ENCODE measurements around the gene ACSM2A.
"Not testable (repeated sequence)": the region's sequence is repeated elsewhere in the genome, so short reads cannot be mapped to it uniquely, and the experiment has no call there.

The ACSM2A gene

DNA sequence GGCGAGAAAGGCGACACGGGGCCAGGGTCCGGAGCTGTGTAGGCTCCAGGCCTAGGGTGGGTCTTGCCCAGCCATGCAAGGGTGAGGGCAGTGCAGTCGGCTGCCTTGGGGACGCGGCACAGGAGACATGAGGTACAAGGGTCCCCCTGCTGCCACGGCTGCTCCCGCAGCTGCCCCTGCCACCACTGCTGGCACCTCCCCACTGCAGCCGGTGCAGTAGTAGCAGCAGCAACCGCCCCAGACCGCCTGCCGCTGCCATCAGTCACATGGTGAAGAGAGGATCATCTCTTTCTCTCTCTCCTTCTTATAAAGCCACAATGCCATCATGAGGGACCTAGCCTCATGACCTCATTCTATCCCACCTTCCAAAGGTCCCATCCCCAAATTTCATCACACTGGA is 80.5 kb downstream of the ACSM2A start:
- in situ Hi-C loops (cut with MboI; ENCODE audit: low pct_unique_long_range_greater_than_20kb, low sequenced_read_pairs); DNase-seq: not testable (repeated sequence)

DNA sequence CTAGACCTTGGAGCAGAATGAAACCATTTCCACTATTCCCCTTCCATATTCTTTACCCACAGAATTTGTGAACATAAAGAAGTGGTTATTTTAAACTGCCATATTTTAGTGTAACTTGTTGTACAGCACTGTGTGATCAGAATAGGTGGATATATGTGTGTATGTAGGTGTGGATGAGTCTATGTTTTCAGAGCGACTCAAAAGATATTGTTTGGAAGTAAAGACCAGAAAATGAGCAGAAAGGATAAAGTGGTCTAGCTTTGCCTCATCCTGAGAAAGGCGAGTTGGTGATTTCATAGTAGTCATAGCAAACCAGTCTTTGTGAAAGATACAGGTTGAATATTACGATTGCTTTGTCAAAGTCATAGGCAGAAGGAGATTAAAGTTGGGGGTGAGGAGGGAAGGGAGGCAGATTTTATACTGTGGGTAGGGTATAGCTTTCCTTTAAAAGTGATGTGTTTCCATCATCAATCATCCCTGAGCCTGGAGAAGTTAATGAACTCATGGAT is 81.0 kb downstream of the ACSM2A start:
- DNase-seq; in situ Hi-C loops (cut with MboI; ENCODE audit: low pct_unique_long_range_greater_than_20kb, low sequenced_read_pairs): not testable (repeated sequence)

DNA sequence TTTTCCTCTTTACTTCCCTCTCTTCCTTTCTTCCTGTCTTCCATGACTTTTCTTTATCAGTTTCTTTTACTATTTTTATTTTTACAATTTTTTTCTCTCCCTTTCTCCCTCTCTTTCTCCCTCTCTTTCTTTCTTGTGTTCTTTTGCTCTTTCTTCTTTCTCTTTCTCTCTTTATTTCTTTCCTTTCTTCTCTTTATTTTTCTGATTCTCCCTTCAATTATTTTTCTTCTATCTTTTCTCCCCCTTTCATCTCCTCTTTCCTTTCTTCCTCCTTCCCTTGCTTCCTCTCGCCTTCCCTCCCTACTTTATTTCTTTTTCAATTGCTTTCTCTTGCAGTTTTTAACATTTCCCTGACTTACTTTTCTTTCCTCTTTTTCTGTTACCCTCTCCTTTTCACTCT is 85.3 kb downstream of the ACSM2A start:
- in situ Hi-C loops (cut with MboI; ENCODE audit: low pct_unique_long_range_greater_than_20kb, low sequenced_read_pairs), result not testable (repeated sequence)

More for the DNA sequence above, 85.3 kb downstream of the ACSM2A start:
- not testable (repeated sequence) for DNase-seq

Data from KBM-7 (cell line).